ENCODE results near the gene FBXO15. TPM values are rescaled to one million over a fixed set of nuclear protein-coding genes. Genes with fewer than 3 reads are reported as not detected.

FBXO15 gene
- total and polyA plus RNA-seq, 2 of the 13 experiments (the other 11 are each of a cell fraction or from before 2014, with no cell fraction given) = 0.09 to 0.12 TPM

- TF ChIP-seq SMAD1 (CRISPR knock-in tag; IDR thresholded peaks at IDR 0.05; ENCODE audit: borderline replicate concordance, low read depth) (no peak), RFXAP (CRISPR knock-in tag; IDR thresholded peaks at IDR 0.05; ENCODE audit: borderline replicate concordance) (no peak), ZNF615 (CRISPR knock-in tag; IDR thresholded peaks at IDR 0.05; ENCODE audit: borderline replicate concordance) (0 out of 2 replicates have a peak, but pooled peaks have one; percentile 32), ZSCAN29 (CRISPR knock-in tag; conservative IDR thresholded peaks at IDR 0.05) (no peak), NCOA1 (CRISPR knock-in tag; IDR thresholded peaks at IDR 0.05) (peak; percentile 69; the same call in 1 of the 2 replicates), LCORL (IDR thresholded peaks at IDR 0.05) (no peak), LCORL (CRISPR knock-in tag; IDR thresholded peaks at IDR 0.05) (peak; percentile 17)
Measured at GRCh38 chr18:74147491-74147778, 199 bp downstream of the FBXO15 start (continued).

GRCh38 chr18:74146756-74147155 lies 878 bp downstream of the FBXO15 start:
- ChIA-PET POLR2A (no interaction called here), CTCF (ENCODE audit: low intra/inter-chr PET ratio, low total read pairs) (no interaction called here)
- H3K79me2 ChIP-seq (ENCODE audit: insufficient read depth, low read length) = peaks cover 34% of the 10 kb centered on the region
- no TSS peak for BruUV-seq (replicated peaks)
- peak overlapping the region in 2 of 3 experiments; percentile 63 to 80; a peak in 3 of 6 replicates for H3K4me3 ChIP-seq (replicated peaks in 1 of 3; ENCODE audit: insufficient read depth in 1 of 3, low read depth in 2 of 3, low read length in 3 of 3)
- WGBS (ENCODE audit: low lambda C conversion rate) = 18% methylated on average over 3 of the region's 3 CpGs
- H3K36me3 ChIP-seq (replicated peaks in 1 of 2; ENCODE audit: control insufficient read depth in 1 of 2, insufficient read depth in 2 of 2, low read length in 2 of 2) = peaks cover 7 to 14% of the 10 kb centered on the region in 2 experiments; a peak in 4 of 5 replicates
- no peak for ATAC-seq
- H3K27ac ChIP-seq (ENCODE audit: extremely low read length, insufficient read depth, low read length) = no peak overlapping the region
- peaks cover 0 to 5% of the 10 kb centered on the region in 2 experiments; a peak in 3 of 5 replicates for H3K27me3 ChIP-seq (ENCODE audit: control insufficient read depth in 1 of 2, insufficient read depth in 2 of 2, low read length in 2 of 2)
- no peak overlapping the region for H2AFZ ChIP-seq (ENCODE audit: low read length)
- H3K9ac ChIP-seq (ENCODE audit: insufficient read depth, low read depth, low read length) = no peak overlapping the region
- DNase-seq (ENCODE audit: low spot score) = no peak
- in situ Hi-C loops (cut with HindIII; ENCODE audit: extremely low pct_ligation_motif_present, low pct_unique_long_range_greater_than_20kb) (no loop called here), intact Hi-C loops (cut with micrococcal nuclease; ENCODE audit: unreplicated experiment) (loop anchor here (5.0 kb wide), 1 partner anchor 351 kb away; the partner anchor contains the start of gene CNDP2)
- TF ChIP-seq, protein P1, sequence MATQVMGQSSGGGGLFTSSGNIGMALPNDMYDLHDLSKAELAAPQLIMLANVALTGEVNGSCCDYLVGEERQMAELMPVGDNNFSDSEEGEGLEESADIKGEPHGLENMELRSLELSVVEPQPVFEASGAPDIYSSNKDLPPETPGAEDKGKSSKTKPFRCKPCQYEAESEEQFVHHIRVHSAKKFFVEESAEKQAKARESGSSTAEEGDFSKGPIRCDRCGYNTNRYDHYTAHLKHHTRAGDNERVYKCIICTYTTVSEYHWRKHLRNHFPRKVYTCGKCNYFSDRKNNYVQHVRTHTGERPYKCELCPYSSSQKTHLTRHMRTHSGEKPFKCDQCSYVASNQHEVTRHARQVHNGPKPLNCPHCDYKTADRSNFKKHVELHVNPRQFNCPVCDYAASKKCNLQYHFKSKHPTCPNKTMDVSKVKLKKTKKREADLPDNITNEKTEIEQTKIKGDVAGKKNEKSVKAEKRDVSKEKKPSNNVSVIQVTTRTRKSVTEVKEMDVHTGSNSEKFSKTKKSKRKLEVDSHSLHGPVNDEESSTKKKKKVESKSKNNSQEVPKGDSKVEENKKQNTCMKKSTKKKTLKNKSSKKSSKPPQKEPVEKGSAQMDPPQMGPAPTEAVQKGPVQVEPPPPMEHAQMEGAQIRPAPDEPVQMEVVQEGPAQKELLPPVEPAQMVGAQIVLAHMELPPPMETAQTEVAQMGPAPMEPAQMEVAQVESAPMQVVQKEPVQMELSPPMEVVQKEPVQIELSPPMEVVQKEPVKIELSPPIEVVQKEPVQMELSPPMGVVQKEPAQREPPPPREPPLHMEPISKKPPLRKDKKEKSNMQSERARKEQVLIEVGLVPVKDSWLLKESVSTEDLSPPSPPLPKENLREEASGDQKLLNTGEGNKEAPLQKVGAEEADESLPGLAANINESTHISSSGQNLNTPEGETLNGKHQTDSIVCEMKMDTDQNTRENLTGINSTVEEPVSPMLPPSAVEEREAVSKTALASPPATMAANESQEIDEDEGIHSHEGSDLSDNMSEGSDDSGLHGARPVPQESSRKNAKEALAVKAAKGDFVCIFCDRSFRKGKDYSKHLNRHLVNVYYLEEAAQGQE (IDR thresholded peaks at IDR 0.05; ENCODE audit: borderline replicate concordance in 1 of 2, low read depth in 1 of 2, low read length in 2 of 2) = no peak
- TF ChIP-seq, protein P2, sequence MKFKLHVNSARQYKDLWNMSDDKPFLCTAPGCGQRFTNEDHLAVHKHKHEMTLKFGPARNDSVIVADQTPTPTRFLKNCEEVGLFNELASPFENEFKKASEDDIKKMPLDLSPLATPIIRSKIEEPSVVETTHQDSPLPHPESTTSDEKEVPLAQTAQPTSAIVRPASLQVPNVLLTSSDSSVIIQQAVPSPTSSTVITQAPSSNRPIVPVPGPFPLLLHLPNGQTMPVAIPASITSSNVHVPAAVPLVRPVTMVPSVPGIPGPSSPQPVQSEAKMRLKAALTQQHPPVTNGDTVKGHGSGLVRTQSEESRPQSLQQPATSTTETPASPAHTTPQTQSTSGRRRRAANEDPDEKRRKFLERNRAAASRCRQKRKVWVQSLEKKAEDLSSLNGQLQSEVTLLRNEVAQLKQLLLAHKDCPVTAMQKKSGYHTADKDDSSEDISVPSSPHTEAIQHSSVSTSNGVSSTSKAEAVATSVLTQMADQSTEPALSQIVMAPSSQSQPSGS (CRISPR knock-in tag; IDR thresholded peaks at IDR 0.05) = no peak
- TF ChIP-seq SOX13 (IDR thresholded peaks at IDR 0.05) (no peak), SOX13 (CRISPR knock-in tag; conservative IDR thresholded peaks at IDR 0.05 in 1 of 2, IDR thresholded peaks at IDR 0.05 in 1 of 2) (no peak)
- H3K4me2 ChIP-seq (ENCODE audit: low read depth, low read length) = peak overlapping the region; percentile 94
- peaks cover 31% of the 10 kb centered on the region for H3K4me1 ChIP-seq (ENCODE audit: insufficient read depth, low read length)
- FAIRE-seq = no peak
- no peaks in the 10 kb centered on the region for H4K20me1 ChIP-seq (ENCODE audit: insufficient read depth, low read length)
- H3K9me3 ChIP-seq (ENCODE audit: low read length) = no peaks in the 10 kb centered on the region
